GM20431 (cell line): ENCODE measurements around the gene GPC1.

ENCODE experiments used
- in situ Hi-C: fragments of 300-500 bp; cut with MseI, MboI; formaldehyde crosslinking; loops from one replicate; pipeline ENCODE4 v1.15.0; 2020; ENCODE audit warnings: low sequenced_read_pairs; ENCODE audit not compliant: unreplicated experiment

GPC1 gene

DNA sequence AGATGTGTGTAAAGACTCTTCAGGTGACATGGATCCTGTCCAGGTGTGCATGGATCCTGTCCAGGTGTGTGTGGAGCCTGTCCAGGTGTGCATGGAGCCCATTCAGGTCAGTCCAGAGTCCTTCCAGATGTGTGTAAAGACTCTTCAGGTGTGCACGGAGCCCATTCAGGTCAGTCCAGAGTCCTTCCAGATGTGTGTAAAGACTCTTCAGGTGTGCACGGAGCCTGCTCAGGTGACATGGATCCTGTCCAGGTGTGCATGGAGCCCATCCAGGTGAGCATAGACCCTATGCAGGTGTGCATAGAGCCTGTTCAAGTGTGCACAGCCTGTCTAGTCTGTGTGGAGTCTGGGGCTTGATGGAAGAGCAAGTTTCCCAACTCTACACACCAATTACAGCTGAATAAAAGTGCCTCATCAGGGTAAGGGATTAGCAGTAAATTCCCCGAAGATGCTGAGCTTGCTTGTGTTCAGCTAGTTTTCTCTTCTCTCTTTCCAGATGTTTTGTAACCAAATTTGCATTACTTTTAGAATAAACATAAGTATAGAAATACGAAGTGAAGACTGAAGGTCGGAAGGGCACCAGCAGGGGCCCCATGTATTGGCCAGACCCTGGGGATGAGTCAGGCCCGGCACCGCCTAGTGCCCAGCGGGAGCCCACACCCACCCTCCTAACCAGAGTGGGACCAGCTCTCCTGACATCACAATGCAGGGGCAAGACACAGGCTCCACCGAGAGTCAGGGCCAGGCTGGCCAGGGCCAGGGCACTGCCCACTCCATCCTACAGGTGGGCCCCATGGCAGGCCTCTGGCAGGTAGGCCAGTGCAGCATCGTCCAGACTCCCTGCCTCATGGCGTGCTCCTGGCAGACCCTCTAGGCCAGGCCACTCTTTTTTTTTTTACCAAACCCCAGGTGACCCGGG is 38.6 kb upstream of the GPC1 start:
- in situ Hi-C loops, result no loop called here

DNA sequence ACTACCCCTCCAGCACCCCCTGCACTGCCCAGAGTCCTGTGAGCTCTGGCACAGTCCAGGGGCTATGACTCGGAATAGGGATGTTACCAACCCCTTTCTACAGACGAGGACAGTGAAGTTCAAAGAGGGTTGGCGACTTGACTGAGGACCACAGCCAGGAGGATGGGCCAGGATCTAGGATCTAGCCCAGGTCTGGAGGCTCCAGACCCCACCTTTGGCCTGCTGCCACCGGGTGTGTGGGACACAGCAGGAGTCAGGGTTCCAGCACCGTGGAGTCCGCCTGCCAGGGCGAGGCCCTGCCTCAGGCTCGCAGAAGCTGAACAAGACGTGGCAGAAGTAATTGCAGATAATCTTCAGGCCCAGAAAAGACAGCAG is 37.9 kb upstream of the GPC1 start:
- in situ Hi-C loops, result no loop called here

DNA sequence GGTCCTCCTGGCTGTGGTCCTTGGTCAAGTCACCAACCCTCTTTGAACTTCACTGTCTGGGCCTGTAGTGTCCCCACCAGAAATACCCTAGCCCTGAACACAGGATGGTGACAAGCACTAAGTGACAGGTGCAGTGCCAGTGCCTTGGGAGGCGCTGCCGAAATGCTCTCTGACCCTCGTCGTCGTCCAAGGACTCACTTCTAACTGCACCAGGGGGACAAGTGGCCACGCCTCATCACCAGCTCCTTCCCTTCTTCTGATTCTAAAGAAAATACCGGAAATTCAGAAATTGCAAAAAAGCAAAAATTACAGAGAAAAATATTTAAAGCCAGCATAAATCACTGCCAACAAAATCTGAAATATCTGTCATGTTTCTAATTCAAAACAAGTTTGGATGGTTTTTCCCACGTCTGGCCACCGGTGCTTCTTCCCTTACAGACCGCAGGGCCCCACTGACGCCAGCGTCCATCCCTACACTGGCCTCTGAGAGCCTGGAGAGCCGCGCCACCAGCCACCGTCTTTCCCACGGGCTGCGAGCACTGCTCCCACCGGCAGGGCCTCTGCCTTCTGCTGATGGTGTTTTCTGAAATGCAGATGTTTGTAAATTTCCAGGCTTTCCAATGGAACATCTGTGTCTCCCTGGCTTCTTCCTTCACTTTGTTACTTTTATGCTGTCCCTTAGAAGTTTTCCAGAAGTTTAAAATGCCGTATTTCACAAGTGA is 37.4 kb upstream of the GPC1 start:
- in situ Hi-C loops, result no loop called here

DNA sequence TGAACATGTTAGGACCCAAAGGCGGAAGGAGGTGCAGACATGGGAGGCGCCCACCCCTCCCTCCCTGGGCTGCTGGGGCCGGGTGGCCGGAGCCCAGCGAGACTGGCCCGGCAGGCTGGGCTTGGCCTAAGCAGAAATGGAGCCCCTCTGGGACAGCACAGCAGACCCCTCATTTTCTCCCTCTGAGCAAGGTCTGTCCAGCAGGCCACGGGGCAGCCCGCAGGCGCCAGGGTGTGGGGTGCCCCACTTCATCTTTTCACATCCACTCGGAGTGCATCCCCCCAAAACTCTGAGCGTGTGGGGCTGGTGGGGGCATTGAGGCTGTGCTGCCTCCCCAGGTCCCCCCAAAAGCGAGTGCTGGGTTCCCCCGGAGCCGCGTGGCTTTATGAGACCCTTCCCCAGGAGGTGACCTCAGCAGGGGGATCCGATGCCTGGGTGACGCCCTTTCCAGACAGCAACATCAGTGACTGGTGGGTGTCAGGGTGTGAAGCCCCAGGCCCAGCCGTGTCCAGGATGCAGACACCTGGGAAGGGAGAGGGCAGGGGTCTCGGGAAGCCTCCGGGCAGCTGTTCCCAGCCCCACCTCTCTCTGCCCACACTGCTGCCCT is 36.7 kb upstream of the GPC1 start:
- in situ Hi-C loops, result no loop called here

DNA sequence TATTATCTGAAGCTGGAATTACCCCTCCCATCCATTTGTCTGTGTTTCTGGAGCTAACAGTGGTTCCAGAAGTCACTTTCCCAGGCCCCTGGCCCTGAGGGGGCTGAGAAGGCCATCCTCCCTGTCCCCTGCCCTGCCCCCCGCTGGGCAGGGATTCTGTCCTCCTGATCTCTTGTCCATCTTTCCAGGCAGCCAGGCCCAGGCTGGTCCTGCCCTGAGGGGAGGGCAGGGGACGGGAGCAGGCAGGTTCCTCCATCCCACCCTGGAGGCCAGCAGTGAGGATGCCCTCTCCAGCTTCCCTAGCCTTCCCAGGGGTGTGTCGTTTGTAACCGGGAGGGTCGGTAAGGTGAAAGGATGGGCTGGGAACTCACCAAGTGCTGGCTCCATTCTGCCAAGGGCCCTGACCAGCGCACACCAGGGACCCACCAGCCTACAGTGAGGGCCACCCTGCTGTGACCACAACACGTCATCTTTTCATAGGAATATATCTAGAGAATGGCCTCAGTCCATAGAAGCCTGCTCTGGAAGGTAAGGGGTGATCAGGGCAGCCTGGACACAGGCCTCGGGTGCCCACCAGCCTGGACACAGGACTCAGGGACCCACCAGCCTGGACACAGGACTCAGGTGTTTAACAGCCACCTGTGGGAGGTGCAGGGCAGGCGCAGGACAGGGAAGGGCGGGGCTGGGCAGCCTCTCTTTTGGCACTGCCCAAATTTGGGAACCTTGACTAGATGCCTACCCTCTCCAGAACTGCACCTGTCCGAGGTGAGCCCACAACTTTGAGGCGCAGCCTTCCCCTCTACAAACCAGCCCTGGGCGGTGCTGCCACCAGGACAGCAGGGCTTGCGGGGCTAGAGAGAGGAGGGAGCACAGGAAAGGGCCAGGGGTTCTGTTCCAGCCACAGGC is 35.8 kb upstream of the GPC1 start:
- in situ Hi-C loops, result no loop called here

DNA sequence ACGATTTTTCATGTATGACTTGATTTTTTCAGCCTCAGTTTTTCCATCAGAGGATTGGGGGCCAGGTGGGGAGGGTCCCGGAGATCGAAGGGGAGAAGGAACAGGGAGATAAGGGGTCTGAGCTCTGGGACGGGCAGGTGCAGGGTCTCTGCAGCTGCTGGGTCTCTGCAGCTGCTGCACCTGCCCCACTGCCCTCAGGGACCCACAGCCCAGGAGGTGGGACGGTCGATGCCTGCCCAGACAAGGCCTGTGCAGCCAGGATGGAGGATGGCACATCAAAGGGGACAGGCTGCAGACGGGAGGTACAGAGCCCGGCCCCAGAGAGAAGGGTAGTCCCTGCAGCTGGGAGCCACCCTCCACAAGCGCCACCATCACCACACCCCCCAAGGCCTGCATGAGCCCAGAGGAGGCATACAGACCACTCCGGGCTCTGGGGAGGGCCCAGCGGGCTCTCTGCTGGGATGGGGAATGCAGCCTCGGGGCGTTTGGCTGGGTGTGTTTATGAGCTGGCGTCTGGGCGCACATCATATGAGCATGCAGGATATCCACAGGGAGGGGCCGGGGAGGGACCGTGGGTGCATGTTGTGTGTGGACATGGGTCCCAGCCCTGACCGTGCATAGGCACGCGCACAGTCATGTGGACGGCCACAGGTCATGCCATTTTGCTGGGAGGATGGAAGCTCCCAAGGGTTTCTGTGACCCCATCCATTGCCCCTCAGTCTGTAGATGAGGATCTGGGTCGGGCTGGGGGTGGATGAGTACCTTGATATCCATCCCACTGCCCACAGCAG is 34.9 kb upstream of the GPC1 start:
- in situ Hi-C loops, result no loop called here

DNA sequence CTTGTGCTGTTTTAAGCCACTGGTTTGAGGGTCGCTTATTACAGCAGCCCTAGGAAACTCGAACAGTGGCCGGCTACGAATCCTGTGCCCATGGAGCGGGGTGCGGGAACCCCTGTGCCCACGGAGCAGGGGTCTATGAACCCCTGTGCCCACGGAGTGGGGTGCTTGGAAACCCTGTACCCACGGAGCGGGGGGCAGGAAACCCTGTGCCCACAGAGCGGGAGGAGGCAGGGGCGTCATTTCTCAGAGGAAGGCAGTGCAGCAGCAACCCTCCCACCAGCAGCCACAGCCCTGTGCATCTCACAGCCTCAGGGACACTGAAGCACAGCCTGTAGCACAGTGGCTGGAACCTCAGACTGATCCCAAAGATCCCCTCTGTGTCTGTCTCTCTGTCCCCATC is 34.2 kb upstream of the GPC1 start:
- in situ Hi-C loops, result no loop called here

DNA sequence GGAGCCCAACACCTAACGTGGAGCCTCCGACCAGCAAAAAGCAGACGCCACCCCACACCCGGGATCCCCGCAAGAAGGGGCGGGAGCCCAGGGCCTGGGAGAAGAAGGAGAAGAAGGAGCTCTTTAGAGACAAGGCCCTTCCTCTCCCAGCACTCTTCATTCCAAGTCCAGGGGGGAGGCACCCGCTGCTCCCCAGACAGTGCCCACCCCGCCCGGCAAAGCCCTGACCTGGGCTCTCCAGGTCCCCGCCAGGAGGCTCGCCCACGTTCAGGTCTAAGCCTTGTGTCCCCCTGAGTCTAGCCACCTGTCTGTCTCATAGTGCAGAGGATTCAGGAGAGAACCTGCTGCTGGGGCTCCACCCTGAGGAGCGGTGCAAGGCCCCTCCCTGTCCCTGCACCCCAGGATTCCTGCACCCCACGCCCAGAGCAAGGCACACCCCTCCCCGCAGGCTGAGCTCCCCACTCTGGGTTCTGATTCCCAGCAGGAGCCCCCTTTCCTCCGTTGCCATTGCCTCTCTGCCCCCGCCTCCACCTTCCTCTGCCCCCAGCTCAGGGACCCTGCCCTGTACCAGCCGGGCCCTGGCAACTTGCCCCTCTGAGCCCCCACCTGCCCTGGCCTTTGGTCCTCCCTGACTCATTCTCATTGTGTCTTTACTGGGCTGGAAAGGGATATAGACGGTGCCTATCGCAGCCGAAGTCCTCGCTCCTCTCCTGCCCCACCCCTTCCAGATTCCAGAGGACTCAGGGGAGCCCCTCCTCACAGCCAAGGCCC is 33.5 kb upstream of the GPC1 start:
- in situ Hi-C loops, result no loop called here

DNA sequence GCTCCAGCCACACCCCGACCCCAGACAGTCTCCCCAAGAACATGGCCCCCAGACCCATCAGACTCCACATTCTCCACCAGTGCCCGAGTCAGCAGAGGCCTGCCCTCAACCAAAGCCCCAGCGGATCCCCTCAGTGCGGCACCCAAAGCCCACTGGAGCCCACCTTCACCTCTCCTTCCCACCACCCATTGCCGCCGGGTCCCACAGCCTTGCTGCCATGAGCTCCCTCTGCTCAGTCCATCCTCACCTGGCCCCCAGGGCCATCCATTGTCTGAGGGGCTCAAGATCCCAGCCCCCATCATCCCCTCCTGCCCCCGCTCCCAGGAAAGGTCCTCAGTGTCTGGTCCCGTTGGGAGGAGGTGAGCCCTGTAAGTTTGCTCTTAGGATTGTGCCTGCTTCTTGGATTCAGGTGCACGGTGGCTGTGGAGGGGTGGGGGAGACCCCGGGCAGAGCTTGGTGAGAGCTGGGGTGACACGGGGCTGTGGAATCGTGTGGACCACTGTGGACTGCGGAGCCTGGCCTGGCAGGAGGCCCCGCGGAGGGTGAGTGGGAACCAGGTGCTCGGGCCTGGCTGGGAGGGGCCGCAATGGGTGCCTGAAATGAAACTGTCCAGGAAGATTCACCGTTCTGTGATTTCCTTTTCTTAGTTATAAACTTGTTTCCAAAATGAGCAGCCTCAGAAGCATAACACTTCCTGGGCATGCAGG is 32.7 kb upstream of the GPC1 start:
- in situ Hi-C loops, result no loop called here

DNA sequence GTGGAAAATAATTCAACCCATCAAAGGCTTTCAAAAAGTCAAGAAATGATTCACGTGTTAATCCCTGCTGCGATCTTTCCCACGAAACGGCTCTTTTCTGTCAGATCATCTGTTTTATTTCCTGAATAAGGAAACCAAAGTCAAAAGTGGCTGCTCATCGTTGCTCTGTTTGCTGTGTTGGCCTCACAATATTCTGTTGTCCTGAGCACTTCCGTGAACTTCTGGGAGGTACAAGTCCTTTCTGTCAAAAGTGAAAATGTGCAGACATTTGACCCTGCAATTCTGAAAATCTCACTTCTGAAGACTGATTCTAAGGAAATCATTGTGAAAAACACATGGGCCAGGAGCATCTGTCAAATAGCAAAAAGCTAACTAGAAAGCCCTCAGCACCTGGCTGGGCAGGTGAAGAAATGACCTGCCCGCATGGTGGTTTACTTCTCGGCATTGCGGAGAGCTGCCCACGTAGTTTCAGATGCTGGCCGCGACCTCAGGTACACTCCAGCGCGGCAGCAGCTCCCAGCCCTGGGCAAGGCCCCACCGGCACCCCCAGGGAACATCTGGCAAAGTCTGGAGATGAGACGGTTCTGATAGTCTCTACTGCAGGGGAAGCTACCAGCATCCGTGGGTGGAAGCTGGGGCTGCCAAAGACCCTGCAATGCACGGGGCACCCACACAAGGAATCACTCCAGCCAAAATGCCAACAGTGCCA is 31.9 kb upstream of the GPC1 start:
- in situ Hi-C loops, result no loop called here

DNA sequence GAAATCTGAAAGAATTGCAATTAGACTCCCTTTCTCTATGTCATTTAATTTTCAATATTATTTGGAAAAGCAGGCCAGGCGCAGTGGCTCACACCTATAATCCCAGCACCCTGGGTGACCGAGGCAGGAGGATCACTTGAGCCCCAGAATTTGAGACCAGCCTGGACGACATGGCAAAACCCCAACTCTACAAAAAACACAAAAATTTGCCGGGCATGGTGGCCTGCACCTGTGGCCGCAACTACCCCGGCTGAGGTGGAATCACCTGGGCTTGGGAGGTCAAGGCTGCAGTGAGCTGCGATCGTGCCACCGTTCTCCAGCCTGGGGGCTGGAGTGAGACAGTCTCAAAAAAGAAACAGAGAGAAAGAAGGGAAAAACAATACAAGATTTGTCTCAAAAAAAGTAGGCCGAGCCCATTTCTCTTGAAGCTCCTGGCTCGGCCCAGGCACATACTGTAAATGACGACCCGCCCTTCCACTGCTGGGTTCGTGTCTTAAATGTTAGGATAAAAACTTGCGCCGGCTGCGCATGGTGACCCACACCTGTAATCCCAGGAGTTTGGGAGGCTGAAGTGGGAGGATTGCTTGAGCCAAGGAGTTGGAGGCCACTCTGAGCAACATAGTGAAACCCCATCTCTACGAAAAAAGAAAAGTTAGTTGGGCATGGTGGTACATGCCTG is 31.1 kb upstream of the GPC1 start:
- in situ Hi-C loops, result no loop called here

DNA sequence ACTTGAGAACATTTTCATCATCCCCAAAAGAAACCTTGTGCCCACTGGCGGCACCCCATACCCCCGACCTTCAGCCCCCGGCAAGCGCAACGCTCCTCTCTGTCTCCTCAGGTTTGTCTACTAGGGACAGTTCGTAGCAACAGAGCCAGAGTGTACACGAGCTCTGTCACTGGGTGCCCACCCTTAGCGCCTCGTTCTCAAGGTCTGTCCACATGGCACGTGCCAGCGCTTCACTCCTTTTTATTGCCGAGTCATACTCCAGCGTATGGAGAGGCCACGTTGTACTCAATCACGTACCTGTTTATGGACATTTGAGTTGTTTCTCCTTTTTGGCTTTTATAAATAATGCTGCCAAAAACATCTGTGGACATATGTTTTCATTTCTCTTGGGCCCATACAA is 30.3 kb upstream of the GPC1 start:
- in situ Hi-C loops, result no loop called here

DNA sequence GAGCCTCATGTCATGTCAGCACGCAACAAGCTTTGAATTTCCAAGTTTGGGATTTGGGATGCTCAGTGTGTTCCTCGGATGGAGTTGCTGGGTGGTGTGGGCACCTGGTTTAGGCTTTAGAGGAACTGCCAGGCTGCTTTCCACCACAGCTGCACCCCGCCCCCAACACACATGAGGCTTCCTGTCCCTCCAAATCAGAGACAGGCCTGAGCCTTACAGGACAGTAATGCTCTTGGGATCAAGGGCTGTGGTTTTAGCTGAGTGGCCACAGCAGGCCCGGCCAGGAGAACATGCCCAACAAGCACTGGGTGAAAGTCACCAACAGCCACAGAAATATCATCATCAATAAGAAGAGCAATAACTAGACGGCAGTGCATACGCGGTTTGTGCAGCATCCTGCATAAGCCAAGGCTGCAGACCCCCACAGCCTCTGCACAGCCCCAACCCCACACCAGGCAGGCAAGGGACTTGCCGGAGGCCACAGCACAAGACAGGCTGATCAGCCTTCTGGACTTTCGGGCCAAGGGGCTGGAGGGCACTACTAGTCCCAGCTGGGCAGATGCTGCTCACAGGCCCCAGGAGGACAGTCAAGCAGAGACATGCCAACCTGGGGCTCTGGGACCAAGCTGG is 29.7 kb upstream of the GPC1 start:
- in situ Hi-C loops, result no loop called here

DNA sequence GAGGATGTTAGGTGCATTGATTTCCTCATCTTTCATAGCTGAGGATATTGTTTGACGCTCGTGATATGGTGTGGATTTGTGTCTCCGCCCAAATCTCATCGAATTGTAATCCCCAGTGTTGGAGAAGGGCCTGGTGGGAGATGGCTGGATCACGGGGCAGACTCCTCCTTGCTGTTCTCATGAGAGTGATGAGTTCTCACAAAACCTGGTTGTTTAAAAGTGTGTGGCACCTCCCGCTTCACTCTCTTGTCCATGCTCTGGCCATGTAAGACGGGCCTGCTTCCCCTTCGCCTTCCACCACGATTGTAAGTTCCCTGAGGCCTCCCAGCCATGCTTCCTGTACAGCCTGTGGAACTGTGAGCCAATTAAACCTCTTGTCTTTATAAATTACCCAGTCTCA is 28.4 kb upstream of the GPC1 start:
- in situ Hi-C loops, result no loop called here

DNA sequence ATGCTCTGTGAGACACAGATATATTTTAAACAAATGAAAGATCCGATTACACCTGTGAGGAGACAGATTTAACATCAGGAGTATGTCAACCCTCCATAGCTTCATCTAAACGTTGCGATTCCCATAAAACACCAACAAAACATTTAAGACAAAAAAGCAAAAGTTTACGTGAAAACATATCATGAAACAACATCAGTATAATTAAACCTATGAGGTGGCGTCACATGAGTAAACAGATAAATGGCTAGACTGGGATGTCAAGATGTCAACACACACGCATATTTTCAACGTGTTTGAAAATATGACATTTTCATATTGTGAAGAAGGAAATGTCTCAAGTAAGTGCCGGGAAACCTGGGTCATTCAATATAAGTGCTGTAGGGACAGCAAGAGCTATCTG is 25.5 kb upstream of the GPC1 start:
- in situ Hi-C loops, result no loop called here

DNA sequence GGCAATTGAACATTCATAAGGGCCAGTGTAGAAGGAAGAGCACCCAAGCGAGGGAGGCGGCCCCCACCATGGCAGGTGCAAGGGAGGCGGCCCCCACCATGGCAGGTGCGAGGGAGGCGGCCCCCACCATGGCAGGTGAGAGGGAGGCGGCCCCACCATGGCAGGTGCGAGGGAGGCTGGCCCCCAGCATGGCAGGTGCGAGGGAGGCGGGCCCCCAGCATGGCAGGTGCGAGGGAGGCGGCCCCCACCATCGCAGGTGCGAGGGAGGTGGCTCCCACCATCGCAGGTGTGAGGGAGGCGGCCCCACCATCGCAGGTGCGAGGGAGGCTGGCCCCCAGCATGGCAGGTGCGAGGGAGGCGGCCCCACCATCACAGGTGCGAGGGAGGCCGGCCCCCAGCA is 24.7 kb upstream of the GPC1 start:
- in situ Hi-C loops, result no loop called here
